HG02938 (cell line): ENCODE data around the gene DHX32.
"Not testable (repeated sequence)": the region's sequence is repeated elsewhere in the genome, so short reads cannot be mapped to it uniquely, and the experiment has no call there.

Experiments
- ATAC-seq: cut with Tn5 transposase; IDR thresholded peaks from one replicate; pipeline ENCODE4 v1.9.1; 2021; ENCODE audit warnings: mild to moderate bottlenecking, moderate library complexity; ENCODE audit not compliant: unreplicated experiment

The DHX32 gene

DNA sequence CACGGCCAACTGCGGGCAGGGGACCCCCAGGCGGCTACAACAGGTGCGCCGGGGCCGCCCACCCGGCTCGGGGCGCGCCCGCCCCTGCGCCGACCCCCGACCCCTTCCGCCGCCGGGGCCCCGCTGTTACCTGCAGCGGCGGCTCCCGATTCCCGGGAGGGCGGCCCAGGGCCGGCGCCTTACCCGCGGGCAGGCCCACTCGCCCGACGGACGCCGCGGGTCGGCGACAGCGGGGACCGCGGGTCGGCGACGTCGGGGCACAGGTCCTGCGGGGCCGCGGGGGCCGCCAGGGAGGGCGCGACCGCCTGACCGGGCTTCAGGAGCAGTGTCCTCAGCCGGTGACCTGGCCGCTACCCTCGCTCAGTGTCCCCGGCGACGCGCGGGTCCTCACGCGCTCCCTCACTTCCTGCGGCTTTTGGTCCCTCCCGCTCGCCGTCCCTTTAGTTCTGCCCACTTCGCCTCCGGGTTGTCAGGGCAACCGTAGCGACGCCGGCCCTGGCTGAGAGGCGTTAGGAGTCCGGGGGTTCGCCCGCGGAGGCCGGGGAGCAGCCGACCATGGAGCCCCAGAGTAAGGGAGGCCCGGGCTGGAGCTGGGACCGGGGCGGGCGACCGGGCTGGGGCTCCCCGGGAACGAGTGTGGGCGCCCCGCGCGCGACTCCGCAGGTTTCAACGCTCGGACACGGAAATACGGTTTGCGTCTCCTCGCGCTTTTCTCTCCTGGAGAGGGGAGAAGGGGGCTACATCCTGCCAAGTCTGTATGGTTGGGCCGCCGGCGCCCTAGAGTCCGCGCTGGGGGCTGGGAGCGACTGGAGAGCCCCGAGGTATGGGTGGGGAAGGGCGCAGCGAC, 15.2 kb upstream of the DHX32 start, which contains the start of gene FANK1:
TSS of gene FANK1 (plus strand) at position 477 of the 847 bp plus-strand sequence. CDS start at position 556, 79 bp downstream.
- peak; percentile 84 for ATAC-seq

DNA sequence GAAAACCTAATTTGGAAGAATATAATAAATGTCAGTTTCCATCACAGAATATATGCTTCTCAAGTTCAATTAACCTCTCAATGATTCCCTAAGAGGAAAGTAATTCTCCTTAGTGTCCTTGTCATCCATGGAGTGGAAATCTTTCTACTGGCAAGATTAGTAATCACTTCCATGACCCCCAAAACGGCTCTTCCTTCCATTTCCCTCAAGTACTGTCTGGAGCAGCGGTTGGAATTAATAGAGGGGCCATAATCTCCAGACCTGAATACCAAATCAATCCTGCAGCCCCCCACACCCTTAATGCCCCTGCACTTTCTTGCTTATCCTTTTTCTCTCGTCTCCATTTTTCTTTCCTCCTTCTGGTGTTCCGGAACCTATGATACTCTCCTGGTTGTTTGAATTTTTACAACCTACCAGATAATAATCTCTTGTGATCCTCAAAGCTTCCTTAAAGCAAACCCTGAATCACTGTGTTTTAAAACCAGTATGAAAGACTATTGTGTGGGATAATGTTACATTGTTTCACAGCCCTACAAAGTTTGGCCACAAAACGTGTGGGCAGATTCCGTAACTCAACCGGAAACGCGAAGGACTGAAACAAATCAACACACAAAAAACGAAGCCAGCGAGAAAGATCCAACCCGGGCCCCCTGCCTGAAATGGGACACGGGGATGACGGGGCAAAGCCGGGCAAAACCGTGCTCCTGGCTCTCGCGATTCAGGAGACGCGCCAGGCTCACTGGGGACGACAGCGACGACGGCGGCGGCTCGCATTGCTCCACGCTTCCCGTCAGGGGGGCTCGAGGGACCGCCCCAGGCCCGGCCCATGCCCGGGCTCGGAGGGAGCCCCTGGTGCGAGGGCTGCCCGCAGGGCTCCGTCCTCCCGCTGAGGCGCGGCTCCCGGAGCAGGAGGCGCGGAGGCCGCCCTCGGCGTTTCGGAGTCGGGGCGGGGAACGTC, 14.3 kb upstream of the DHX32 start:
- peak; percentile 48 for ATAC-seq

DNA sequence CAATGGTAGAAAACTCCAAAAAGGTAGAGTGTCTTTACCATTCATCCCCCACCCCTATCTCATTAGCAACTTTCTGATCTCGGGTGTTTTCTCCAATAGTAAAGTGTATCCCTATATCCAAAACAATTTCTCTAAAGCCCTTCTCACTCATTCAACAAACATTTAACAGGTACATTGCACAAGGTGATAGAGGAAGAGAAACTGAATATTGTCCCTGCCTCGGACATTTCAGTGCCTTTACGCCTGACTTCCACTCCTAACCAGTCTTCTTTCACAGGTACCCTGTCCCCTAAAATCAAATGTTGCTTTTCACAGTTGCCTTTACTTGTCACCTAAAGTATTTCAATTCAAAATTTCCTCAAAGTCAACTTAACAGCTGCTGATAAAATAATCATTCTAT, 13.1 kb upstream of the DHX32 start:
- not testable (repeated sequence) for ATAC-seq

DNA sequence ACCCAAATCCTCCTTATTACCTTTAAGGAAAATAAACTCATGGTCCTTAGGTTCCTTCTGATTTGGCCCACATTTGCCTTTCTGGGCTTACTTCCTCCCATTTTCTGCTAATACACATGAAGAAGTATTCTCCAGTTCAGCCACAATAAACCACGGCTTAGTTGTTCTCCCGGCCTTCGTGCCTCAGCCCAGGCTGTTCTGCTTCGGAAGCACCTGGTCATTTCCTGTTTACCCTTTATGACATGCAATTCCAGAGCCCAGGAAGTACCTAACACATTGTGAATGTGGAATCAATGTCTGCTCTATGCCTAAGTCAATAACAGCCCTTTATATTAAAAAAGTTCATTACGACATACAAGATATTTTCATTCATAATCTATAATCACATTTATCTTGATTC, 11.3 kb upstream of the DHX32 start:
- ATAC-seq: not testable (repeated sequence)

DNA sequence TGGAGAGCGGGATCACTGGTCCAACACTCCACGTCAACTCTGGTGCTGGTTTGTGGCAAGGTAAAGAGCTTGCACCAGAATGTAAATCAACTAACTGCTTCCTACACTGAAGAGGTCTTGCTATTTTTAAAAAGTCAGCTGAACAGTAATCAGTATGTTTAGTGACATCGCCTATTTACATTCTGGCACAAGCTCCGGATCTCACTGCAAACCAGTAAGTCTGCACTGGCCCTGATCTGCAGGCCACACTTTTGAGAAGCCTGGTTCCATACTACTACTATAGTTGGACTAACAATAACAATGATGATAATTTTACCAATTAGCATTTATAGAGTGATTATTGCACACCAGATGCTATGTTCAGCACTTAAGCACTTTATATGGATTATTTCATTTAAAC, 8.3 kb upstream of the DHX32 start:
- ATAC-seq: not testable (repeated sequence)

DNA sequence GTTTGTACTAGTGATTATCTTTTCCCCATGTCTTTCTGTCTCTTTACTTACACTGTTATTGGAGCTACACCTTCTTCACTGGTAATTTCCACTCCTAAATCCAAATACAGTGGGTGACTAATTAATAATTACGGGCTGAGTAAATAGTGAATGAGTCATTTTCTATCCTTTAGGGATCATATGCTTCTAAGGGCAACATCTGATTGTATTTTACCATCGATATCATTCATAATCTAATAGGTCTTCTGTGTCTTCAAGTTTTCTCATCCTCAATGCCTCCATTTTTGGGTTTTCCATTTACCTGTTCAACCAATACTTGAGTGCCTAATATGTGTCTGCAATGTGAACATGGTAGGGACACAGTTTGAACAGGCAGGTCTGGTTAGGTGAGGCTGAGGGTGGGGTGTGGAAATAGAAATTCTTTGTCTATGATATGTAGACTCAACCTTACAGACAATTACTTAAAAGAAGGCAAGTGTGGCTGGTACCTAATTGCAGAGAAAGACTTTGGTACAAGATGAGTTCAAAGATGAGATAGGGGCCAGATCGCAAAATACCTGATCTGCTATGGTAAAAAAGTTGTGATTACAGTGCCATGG, 5.9 kb upstream of the DHX32 start:
- ATAC-seq: no peak

DNA sequence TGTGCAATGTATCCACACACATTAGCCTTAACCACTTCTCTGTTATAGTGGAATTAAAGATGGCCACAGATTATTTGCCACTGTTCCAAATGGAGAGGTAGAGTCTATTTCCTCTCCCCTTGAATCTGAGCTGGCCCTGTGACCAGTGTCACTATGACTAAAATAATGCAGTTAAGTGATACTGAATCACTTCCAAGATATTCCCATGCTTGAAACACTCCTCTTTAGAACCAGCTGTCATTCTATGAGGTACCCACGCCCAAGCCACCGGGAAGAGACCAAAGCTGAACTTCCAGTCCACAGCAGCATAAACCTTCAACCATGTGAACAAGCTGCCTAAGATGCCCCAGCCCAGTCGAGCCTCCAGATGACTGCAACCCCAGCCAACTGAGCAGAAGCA, 2.1 kb upstream of the DHX32 start:
- ATAC-seq: no peak

DNA sequence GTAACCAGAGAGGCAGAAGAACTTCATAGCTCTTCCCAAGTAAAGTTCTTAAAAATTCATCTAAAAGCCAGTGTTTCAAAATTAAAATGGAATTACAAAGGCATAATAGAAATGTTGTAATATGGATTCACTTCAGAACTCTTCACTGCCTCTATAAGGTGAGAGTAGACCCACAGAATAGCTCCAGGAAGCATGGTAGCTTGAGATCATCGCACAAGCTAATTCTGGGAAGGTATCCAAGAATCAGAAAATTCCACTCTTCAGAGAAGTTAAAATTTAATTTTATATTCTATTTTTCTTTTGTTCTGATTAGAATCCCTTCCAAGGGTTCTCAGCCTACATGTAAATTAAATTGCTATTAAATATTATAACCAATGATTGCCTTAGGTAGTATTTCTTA, 1.5 kb upstream of the DHX32 start:
- no peak for ATAC-seq

DNA sequence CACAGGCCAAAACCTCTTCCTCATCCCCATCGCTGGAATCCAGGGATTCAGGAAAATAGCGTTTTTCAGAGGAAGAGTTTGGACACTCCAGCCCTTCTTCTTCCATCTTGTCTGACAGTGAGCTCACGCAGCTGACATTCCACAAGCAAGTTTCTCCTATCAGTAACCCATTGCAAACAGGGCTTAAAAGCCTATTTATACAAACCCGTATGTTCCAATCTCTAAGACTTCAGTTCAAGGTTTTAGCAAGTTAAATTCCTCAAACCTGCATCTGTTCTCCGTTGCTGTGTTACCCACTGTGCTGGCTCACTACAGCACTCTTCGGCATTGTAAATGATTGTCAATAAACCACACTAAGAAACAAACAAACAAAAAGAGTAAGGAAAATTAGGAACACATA, 373 bp downstream of the DHX32 start:
- no peak for ATAC-seq

DNA sequence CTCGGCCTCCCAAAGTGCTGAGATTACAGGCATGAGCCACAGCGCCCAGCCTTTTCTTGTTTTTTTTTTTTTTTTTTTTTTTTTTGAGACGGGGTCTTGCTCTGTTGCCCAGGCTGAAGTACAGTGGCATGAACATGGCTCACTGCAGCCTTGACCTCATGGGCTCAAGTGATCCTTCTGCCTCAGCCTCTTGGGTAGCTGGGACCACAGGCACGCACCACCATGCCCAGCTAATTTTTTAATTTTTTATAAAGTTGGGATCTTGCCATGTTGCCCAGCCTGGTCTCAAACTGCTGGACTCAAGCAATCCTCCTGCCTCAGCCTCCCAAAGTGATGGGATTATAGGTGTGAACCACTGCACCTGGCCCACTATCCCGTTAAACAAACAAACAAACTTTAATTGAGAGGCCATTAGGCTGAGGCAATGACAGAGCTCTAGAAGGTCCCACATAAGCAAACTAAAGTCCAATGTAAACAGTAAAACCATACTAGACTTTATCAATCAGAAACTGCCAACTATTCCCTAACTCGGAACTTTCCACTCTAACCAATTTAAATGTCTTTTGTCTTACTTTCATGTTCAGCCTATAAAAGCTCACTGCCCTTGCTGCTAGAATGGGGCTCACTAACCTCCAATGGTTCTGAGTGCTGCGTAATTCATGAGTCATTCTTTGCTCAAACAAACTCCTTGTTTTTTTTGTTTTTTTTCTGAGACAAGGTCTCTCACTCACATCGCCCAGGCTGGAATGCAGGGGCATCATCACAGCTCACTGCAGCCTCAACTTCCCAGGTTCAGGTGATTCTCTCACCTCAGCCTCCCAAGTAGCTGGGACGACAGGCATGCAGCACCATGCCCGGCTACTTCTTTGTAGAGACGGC, 1.9 kb downstream of the DHX32 start:
- no peak for ATAC-seq

DNA sequence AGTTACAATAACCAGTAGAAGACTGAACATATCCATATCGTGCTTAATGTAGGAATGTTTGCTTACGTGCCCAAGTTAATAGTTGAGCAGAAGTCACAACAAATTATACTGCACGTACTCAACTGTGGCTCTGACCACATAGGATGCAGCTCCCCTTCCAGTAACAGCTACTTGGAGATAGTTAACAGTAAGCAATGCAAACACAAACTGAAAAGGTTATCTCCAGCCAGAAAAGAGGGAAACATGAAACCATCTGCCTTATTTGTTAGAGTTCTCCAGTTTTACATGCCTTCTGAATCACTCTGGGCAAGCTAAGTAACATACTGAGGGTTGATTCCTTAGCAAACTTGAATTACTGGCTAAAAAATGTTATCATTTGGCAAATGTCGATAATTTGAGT, 9.8 kb downstream of the DHX32 start:
- no peak for ATAC-seq

DNA sequence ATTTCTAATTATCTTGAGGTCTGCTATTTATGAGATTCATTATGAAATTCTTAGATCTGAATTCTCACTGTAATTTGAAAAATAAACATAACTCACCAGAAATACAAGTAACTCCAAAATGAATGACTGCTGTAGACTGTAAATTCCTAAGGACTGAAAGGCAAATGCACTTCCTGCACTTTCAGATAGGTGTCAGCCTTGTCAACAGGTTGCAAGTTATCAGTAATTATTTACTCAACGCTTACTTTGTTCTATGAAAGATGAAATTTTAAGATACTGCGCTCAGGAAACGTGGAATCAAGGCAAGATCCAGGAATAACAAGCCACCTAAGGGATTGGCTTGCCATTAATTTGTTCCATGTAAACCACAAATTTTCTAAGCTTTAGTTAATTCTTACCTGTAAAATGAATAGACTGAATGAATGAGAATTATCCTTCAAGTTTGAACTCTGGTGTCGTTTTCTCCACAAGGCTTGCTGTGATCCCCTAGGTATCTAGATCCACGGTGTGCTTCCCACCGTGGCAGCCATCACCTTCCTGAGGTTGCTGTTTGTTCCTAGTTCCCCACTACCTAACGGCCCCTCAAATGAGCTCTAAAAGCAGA, 12.6 kb downstream of the DHX32 start:
- ATAC-seq: peak; percentile 67

DNA sequence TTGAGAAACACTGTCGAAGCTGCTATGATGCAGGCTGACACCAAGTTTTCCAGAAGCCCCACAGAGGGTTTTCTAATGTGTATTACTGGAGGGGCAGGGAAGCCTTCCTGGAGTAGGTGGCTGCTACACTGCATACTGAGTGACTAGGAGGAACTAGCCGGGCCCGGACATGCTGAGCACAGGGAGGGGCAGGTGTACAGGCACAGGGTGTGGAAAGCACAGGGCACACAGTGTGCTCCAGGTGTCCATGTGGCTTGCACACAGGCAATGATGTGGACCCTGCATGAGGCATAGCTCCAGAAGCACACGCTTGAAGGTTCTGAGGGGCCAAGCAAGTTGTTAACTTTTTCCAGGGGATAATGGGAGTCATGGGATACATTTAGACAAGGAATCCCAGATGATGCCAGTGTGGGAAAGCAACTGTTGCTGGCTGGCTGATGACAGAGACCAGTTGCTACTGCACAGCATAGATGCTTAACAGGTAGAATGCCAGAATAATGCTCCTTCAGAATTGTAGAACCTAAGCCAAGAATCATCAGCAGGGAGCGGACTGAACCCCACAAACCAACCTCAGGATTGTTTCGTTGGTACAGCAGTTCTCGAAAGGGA, 14.6 kb downstream of the DHX32 start:
- ATAC-seq: no peak

DNA sequence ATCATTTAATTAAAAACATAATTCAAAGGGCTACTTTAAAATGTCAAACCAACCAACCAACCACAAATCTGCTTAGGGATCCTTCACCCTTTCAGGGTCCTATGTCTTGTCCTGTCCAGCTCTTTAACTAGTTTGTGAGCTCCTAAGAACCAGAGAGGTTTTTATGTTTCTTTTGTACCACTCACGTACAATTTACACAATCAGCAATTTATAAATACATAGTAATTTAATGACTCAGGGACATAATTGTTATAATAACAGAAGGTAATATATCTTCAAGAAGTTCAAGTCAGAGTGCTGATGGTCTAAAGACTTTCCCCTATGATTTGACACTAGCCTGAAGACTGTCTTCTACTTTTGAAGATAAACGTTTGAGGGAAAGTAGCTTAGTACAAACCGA, 16.0 kb downstream of the DHX32 start:
- no peak for ATAC-seq

DNA sequence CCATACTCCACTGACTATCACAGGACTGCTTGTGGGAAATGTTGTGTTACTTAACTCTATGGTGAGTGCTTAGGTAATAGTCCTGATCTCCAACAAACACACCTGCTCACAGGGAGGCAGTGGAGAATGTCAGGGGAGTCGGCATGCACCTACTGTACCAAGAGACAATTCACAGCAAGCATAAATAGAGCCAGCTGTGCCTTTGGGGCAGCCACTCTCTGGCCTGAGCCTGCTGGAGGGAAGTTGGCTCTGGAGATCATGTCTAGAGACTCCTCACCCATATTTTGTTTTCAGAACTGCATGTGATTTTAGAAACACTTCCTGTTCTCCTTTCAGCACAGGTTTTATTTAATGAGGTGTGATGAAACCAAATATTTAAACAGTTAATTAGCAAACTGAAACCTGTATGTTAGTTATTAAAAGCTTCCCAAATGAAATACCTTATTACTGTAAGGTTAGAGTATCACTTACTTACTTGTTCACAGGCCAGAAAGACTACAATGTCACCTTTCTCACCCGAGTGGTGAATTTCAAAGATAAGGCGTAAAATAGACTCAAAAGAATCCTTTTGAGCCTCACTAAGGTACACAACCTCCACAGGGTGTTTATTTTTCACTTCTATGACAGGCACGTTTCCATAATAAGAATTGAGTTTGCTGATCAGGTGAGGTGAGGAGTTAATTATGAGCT, 21.8 kb downstream of the DHX32 start:
- no peak for ATAC-seq

DNA sequence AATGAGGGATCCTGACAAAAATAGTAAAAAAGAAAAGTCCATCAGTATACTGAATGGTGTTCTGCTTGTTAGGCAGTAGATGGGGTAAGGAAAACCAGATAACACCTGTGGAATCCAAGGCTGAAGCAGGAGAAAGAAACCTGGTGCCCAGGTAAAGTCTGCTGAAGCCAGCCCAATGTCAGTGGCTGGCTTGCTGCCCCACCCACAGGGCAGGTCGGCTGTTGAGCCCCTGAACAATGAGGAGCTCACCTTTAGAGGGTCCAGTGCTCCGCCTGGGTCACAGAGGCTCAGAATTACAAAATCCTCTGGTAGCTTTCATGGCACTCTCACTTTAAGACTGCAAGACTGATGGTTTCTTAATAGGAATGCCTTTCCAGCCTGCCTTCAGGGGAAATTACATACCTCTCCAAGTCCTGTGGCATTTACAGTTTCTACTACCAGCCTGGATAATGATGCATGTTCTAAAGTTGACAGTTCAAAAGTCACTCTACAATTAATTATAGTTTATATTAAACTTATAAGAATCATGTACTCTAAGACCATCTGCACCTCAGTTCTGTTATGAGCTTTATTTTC, 23.8 kb downstream of the DHX32 start:
- ATAC-seq: no peak

DNA sequence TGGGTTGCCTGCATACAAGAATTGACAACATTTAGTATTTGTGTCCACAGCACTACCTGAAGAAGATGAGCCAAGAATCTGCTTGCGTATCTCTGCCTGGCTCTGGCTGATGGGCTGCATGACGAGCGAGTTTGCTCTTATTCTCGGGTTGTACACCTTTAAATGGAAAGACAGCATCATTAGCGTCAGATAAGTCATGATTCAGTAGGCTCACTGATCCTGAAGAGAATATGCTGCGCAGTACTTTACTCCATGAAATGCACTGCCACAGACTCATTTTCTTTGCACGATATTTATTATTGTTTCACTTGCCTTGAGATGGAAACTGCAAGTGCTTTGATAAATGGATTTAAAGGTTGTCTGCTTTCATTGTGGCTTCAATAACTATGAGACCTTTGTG, 28.6 kb downstream of the DHX32 start:
- no peak for ATAC-seq
